SH-SY5Y (cell line): ENCODE measurements around the gene UNKL.

Experiments
- GATA2 ChIP-seq: IDR thresholded peaks from 2 replicates; pipeline ENCODE4 v1.6.1; 2011; ENCODE audit warnings: mild to moderate bottlenecking, low read depth, low read length
- GATA3 ChIP-seq: IDR thresholded peaks from 2 replicates; pipeline ENCODE4 v1.6.1; 2011; ENCODE audit warnings: low read depth, mild to moderate bottlenecking, low read length, moderate library complexity

GRCh38 chr16:1363501-1364041 lies 50.9 kb downstream of the UNKL start:
- TF ChIP-seq GATA3 (no peak), GATA2 (no peak)
